Esophagus muscularis mucosa (tissue), 4 donors: Measurements from ENCODE around the gene AHR.

Experiments used
- CTCF ChIP-seq, 3 experiments: fragments of 200-600 bp in 2 of 3; fragments of 450-650 bp in 1 of 3; sonication (generic) in 2 of 3; IDR thresholded peaks; one replicate each; pipeline ENCODE4 v1.5.1; 2017 to 2019; ENCODE audit warnings: antibody characterized with exemption in 3 of 3, mild to moderate bottlenecking in 2 of 3, moderate library complexity in 1 of 3
- EP300 ChIP-seq: sonication (generic); formaldehyde crosslinking; IDR thresholded peaks from one replicate; pipeline ENCODE4 v1.6.1; 2017; ENCODE audit warnings: antibody characterized with exemption
- POLR2A ChIP-seq: fragments of 450-650 bp; IDR thresholded peaks from one replicate; pipeline ENCODE4 v1.6.1; 2017; ENCODE audit warnings: antibody characterized with exemption, moderate library complexity, mild to moderate bottlenecking, low read depth

GRCh38 chr7:17305387-17306171 lies 7.1 kb downstream of the AHR start:
- TF ChIP-seq CTCF (IDR thresholded peaks at IDR 0.05) = no peak
- TF ChIP-seq EP300 = no peak
- no peak for TF ChIP-seq POLR2A
